Ovary (tissue), 9 donors: ENCODE measurements around the gene TMEM214. TPM values are rescaled to one million over a fixed set of nuclear protein-coding genes. Genes with fewer than 3 reads are reported as not detected.

Experiments
- DNase-seq, 5 donors: peaks; one replicate each; pipeline ENCODE4 v3.0.0-alpha.2; 2019 to 2020
- H3K27ac ChIP-seq, 2 donors: fragments of 200-600 bp; one replicate each; pipeline versions ENCODE4 v1.5.1 to v1.8.0; 2019 to 2022
- H3K27me3 ChIP-seq: fragments of 200-600 bp; one replicate; pipeline ENCODE4 v1.8.0; 2022
- H3K36me3 ChIP-seq: fragments of 200-600 bp; sonication (generic); one replicate; pipeline ENCODE4 v1.5.1; 2019
- H3K4me1 ChIP-seq: one replicate; pipeline ENCODE4 v1.8.1; 2013; ENCODE audit warnings: mild to moderate bottlenecking, moderate library complexity; ENCODE audit not compliant: insufficient read depth
- H3K4me3 ChIP-seq: fragments of 200-600 bp; sonication (generic); one replicate; pipeline ENCODE4 v1.5.1; 2017
- H3K9me3 ChIP-seq, 2 donors: fragments of 200-600 bp in 1 of 2; sonication (generic) in 1 of 2; one replicate each; pipeline versions ENCODE4 v1.5.1 to v1.8.1; 2013 to 2019; ENCODE audit warnings: mild to moderate bottlenecking in 1 of 2, moderate library complexity in 1 of 2
- EP300 ChIP-seq: sonication (generic); formaldehyde crosslinking; IDR thresholded peaks from one replicate; pipeline ENCODE4 v1.6.1; 2017; ENCODE audit warnings: antibody characterized with exemption
- POLR2A ChIP-seq: fragments of 450-650 bp; IDR thresholded peaks from one replicate; pipeline ENCODE4 v1.6.1; 2017; ENCODE audit warnings: antibody characterized with exemption, mild to moderate bottlenecking, moderate library complexity
- WGBS, 3 donors: extraction: QIAGEN DNeasy Blood & Tissue Kit in 1 of 3; methylation state at CpG; one replicate each; pipeline versions ENCODE4 v1.1.5 to v1.1.7; 2013 to 2017; 5-methylcytosine and 5-hydroxymethylcytosine counted together
- intact Hi-C, 4 donors: fragments of 100-400 bp; cut with DNase I; formaldehyde crosslinking; loops; one replicate each; pipeline versions ENCODE4 v1.11.0 to v1.15.1; 2022 to 2023
- polyA plus RNA-seq, 2 donors: library from polyadenylated mRNA; stranded (reverse); fragments of 200-250 nt in 1 of 2; fragments of 350-450 nt in 1 of 2; fragmentation: Illumina TruSeq in 1 of 2; extraction: RNeasy Lipid Tissue Mini Kit (QIAGEN cat#74804) in 1 of 2; gene quantifications; one replicate each; pipeline ENCODE4 v1.2.3, GENCODE V29; 2013 to 2014
- total RNA-seq, 7 donors: library from RNA; depleted of rRNA in 2 of 7; stranded (reverse); fragments of >200 nt in 2 of 7; fragmentation: NEBNext Ultra II Directional in 3 of 7; extraction: Animal tissue kit (Norgen Biotek cat#: 25700) in 3 of 7; gene quantifications; one replicate each; pipeline versions ENCODE4 v1.1.0 to v1.2.4, GENCODE V29; 2016 to 2023
- TF ChIP-seq, protein P1 (sequence below), 3 donors: fragments of 450-650 bp in 2 of 3; fragments of 200-600 bp in 1 of 3; IDR thresholded peaks; one replicate each; pipeline versions ENCODE4 v1.5.1 to v1.8.0; 2016 to 2022; ENCODE audit warnings: antibody characterized with exemption in 3 of 3, mild to moderate bottlenecking in 1 of 3
- donor health status: DM: no; HTN: no; CAD: no; lungs with moderate emphysema.
- donor health status: DM: no; HTN: no; CAD: no.
- donor health status: Bipolar disorder and iron deficiency.
- donor health status: DM: yes; HTN: yes; CAD: no.
- donor health status: DM: no; HTN: no; CAD: no.
- donor health status: DM: yes; HTN: yes; CAD: no.

The TMEM214 gene
- total and polyA plus RNA-seq, 9 donors = 26.5 to 101 (median 67.1) TPM

DNA sequence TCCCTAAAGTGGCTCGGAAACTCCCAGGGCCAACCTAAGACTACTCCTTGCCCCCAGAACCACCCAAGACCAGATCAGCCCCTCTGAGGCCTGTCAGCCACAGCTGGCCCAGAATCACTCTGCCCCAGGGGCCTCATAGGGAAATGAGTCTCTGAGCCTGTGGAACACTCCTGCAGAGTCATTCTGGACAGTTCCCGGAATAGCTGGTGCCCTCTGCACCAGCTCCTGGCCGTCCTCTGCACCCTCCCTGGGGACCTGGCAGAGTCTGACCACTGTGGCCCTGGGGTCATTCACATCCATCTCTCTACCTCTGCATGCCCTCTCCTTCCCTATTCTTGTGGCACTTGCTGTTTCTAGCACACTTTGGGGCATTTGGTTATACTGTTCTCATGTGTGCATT is 14.6 kb upstream of the TMEM214 start:
- Histone ChIP-seq H3K36me3 (no peaks in the 10 kb centered on the region), H3K4me3 (no peak overlapping the region), H3K9me3 (no peaks in the 10 kb centered on the region), H3K27ac (no peak overlapping the region), H3K4me1 (peaks cover 20% of the 10 kb centered on the region), H3K27me3 (no peaks in the 10 kb centered on the region)
- 69 to 88% (median 88%) methylated on average over 3 of the region's 3 CpGs for WGBS, 3 donors
- intact Hi-C loops = loop anchor here in 2 of 4 donors (5.0 to 10.0 kb wide), 2 partner anchors 56 to 173 kb away; partner anchors contain the start of gene DPYSL5 (in 2 of the 2)
- no peak for DNase-seq
- TF ChIP-seq, protein P1, sequence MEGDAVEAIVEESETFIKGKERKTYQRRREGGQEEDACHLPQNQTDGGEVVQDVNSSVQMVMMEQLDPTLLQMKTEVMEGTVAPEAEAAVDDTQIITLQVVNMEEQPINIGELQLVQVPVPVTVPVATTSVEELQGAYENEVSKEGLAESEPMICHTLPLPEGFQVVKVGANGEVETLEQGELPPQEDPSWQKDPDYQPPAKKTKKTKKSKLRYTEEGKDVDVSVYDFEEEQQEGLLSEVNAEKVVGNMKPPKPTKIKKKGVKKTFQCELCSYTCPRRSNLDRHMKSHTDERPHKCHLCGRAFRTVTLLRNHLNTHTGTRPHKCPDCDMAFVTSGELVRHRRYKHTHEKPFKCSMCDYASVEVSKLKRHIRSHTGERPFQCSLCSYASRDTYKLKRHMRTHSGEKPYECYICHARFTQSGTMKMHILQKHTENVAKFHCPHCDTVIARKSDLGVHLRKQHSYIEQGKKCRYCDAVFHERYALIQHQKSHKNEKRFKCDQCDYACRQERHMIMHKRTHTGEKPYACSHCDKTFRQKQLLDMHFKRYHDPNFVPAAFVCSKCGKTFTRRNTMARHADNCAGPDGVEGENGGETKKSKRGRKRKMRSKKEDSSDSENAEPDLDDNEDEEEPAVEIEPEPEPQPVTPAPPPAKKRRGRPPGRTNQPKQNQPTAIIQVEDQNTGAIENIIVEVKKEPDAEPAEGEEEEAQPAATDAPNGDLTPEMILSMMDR (IDR thresholded peaks at IDR 0.05) = no peak
- TF ChIP-seq POLR2A (no peak), EP300 (no peak)

DNA sequence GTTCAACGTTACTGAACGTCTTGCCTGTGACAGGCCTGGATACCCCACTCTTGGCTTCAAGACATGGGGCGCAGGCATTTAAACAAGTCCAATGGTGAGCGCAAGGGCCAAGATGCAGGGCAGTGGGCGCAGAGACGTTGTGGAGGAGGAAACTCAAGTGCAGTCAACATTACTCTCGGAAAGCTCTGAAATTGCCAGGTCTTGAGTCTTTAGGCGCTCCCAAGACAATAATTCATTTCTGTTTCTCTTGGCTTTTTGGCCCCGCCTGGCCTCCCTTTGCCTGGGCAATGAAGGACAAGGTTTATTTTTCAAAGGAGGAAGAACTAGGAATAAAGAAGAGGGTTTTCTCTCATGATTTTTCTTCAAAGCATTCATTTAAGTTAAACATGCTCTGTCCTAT is 13.3 kb upstream of the TMEM214 start:
- no peak for TF ChIP-seq EP300
- TF ChIP-seq, protein P1 (IDR thresholded peaks at IDR 0.05) = no peak
- no peak for TF ChIP-seq POLR2A
- 59 to 77% (median 70%) methylated on average over 9 of the region's 9 CpGs for WGBS, 3 donors
- Histone ChIP-seq H3K27me3 (no peaks in the 10 kb centered on the region), H3K27ac (peak overlapping the region in 1 of 2 donors; percentile 74), H3K4me3 (no peak overlapping the region), H3K4me1 (peaks cover 18% of the 10 kb centered on the region), H3K9me3 (no peaks in the 10 kb centered on the region), H3K36me3 (no peaks in the 10 kb centered on the region)
- no peak for DNase-seq
- intact Hi-C loops = loop anchor here in 2 of 4 donors (5.0 to 10.0 kb wide), 2 partner anchors 57 to 175 kb away; partner anchors contain the start of gene DPYSL5 (in 2 of the 2)

DNA sequence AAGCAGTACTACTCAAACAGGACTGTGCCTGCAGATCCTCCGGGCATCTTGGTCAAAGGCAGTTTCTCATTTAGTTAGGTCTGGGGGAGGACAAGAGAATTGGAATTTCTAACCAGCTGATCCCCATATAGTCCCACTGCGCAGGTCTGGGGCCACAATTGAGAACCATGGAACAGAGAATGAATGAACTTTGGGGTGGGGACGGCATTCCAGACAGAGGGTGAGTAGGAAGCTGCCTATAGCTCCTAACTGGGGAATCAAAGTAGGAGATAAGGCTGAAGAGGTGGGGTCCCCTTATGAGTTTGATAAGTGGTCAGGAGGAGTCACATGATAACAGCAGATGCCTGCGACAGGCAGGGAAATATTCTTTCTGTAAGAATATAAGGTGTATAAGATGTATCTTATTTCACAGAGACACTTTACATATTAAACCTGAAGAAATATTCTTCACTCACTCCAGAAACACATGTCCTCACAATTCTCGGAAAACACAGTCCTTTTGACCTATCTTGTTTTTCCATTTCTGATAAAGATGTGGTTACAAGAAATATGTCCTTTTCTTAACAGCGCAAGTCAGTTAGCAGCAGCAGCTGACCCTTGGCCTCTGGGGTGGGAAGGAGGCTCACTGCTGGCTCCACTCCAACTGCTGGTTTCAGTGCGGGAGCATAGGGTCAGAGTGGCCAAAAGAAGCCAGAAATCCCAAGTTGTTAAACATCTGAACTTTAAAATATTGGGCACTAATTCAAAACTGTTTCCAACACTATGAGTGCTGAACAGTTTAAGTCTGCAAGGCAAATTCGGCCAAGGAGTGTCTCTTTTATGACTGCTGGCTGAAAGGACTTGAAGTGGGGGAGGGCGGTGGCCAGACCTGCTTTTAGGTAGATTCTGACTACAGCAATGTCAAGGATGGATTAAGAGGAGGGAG is 12.6 kb upstream of the TMEM214 start:
- Histone ChIP-seq H3K9me3 (no peaks in the 10 kb centered on the region), H3K27me3 (no peaks in the 10 kb centered on the region), H3K4me3 (no peak overlapping the region), H3K36me3 (no peaks in the 10 kb centered on the region), H3K4me1 (peaks cover 15% of the 10 kb centered on the region), H3K27ac (peak overlapping the region in 1 of 2 donors; percentile 74)
- DNase-seq = peak; percentile 68 to 90 (median 81)
- intact Hi-C loops = loop anchor here in 2 of 4 donors (5.0 to 10.0 kb wide), 2 partner anchors 58 to 175 kb away; partner anchors contain the start of gene DPYSL5 (in 2 of the 2)
- WGBS, 3 donors = 35 to 37% (median 36%) methylated on average over 9 of the region's 9 CpGs
- TF ChIP-seq EP300 (no peak), POLR2A (no peak)
- TF ChIP-seq, protein P1 (IDR thresholded peaks at IDR 0.05) = no peak

DNA sequence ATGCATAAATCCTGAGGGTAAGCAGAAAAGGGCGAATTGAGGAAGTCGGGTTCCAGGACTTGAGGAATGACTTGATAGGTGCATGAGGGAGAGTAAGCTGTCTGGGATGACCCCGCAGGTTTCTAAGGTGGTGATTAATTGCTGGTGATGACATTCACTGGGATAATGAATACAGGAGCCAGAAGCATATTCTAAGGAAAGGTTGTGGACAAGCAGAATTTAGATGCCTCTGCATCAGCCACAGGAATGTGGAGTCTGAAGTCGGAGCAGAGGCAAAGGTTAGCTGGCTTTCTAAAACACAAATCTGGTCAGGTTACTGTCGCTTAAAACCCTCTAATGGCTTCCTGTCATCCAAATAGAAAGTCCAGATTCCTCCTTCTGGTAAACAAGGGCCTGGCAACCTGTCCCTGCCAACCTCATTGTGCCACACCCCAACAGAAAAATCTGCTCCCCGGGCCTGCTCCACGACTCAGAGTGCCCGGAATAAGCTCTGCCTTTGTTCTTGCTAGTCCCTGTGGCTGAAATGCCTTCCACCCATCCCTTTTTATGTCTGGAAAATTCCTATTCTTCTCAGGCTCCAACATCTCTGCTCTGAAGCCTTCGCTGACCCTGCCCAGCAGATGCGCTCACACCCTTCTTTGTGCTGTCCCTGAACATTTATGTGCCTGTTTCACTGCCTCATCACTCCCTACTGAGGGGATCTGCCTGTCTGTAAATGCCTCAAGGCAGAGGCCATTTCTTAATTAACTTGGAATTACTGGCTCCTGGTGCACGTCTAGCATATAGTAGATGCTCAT is 11.3 kb upstream of the TMEM214 start:
- Histone ChIP-seq H3K9me3 (no peaks in the 10 kb centered on the region), H3K27ac (peak overlapping the region; percentile 56 to 74), H3K4me1 (peaks cover 12% of the 10 kb centered on the region), H3K4me3 (no peak overlapping the region), H3K27me3 (no peaks in the 10 kb centered on the region), H3K36me3 (no peaks in the 10 kb centered on the region)
- 75 to 80% (median 78%) methylated on average over 11 of the region's 11 CpGs for WGBS, 3 donors
- intact Hi-C loops = no loop called here
- no peak for DNase-seq
- TF ChIP-seq POLR2A (no peak), EP300 (no peak)
- TF ChIP-seq, protein P1 (IDR thresholded peaks at IDR 0.05) = no peak
